ENCODE measurements around the gene LRP6.

DNA sequence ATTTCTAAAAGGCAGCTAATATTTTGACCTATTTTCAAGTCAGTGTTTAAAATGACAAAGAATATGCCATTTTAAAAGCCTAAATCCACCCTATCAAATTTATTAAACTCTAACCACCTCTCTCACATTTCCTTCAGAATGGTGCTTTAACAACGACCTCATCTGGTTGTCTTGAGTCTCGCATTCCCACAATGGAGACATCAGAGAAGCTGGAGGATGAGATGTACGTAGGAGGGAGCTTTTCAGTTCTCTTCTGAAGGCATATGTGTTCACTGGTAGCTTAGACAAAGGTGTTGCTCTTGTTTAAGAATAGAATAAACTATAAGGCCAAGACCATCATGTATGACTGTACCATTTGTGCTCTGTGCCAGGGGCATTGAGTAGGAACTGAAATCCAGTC lies 113.2 kb downstream of the LRP6 start:
- TF ChIP-seq POLR2A (IDR thresholded peaks at IDR 0.05; ENCODE audit: low read depth, low read length) (no peak), POLR2AphosphoS5 (IDR thresholded peaks at IDR 0.05; ENCODE audit: low read depth, low read length) (no peak)

Measured in GM12892 (cell line).